Stimulated activated CD4-positive, alpha-beta T cell treated with anti-CD3 and anti-CD28 coated beads, Interleukin-12 subunit alpha, Interleukin-12 subunit beta, amount 100 ng/mL, for 4 hours (primary cell): ENCODE data around the gene ARHGAP26.
"Not testable (repeated sequence)": the region's sequence is repeated elsewhere in the genome, so short reads cannot be mapped to it uniquely, and the experiment has no call there.

Experiments
- DNase-seq: peaks from one replicate; pipeline ENCODE4 v3.0.0-alpha.2; 2020

Gene ARHGAP26

DNA sequence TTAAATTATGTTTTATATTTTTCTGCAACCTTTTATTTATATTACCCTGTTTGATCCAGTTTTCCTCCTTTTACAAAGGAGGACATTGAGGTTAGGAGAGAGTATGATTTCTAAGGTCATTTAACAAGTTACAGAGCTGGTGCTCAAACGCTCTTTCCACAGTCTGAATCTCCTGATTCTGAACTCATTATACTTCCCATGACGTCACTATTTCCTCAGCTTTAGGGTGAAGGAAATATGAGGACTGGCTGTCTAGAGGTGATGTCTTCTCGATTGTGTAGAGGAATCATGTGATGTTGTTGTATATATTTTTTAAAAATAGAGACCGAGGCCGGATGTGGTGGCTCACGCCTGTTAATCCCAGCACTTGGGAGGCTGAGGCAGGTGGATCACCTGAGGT lies 140.0 kb downstream of the ARHGAP26 start:
- no peak for DNase-seq

- no peak for DNase-seq
Measured at GRCh38 chr5:142911170-142911569, 141.0 kb downstream of the ARHGAP26 start.

GRCh38 chr5:142911775-142912174 lies 141.6 kb downstream of the ARHGAP26 start:
- no peak for DNase-seq

- no peak for DNase-seq
Measured at GRCh38 chr5:142913728-142914338, 143.7 kb downstream of the ARHGAP26 start.

GRCh38 chr5:142915038-142915437 lies 144.9 kb downstream of the ARHGAP26 start:
- DNase-seq = no peak

DNA sequence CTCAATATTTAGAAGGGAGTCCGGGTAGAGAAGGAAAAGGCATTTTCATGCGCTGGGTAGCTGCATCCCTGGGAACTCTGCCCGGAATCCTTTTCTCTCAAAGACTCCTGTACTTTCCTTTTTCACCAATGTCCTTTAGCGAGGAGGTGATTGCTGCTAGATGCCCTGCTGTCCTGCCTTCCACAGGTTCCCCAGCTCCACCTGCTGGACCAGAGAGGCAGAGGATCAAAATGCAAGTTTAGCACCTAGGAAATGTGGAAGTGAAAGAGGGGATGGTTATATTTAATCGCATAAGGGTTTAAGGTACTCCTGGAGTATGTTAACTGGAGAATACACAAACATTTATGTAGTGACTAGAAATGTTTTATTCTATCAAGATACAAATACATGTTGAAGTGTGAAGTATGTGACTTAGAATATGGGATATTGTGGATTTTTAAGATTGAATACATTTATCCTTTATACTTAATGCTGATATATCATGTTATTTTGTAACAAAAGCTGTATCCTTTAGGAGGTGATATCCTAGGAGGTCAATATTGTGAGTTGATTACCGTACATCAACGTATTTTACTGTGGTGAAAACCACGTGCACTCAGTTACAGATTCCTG lies 145.7 kb downstream of the ARHGAP26 start:
- no peak for DNase-seq

GRCh38 chr5:142918959-142919635 lies 148.9 kb downstream of the ARHGAP26 start:
- DNase-seq = no peak

GRCh38 chr5:142920849-142921612 lies 150.9 kb downstream of the ARHGAP26 start:
- no peak for DNase-seq

GRCh38 chr5:142922223-142922952 lies 152.2 kb downstream of the ARHGAP26 start:
- no peak for DNase-seq

GRCh38 chr5:142924135-142924883 lies 154.1 kb downstream of the ARHGAP26 start:
- DNase-seq = no peak

- no peak for DNase-seq
Measured at GRCh38 chr5:142925795-142926194, 155.6 kb downstream of the ARHGAP26 start.

DNA sequence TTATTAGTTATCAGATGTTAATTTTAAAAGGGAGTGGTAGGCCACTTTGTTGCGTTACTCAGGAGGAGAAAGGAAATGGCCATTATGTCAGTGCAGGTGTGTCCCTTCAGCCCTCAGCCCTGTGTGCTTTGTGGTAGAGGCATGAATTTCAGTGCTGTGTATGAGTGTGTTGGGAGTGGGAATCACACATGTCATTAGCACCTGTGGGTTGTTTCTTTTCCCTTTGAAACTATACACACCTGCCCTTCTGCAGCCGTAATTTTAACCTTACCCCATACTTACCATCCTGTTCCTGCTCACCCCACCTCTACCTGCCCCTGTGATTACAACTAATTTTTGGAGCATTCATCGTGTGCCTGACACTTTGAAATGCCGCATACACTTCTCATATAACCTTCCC lies 156.4 kb downstream of the ARHGAP26 start:
- DNase-seq = no peak

DNA sequence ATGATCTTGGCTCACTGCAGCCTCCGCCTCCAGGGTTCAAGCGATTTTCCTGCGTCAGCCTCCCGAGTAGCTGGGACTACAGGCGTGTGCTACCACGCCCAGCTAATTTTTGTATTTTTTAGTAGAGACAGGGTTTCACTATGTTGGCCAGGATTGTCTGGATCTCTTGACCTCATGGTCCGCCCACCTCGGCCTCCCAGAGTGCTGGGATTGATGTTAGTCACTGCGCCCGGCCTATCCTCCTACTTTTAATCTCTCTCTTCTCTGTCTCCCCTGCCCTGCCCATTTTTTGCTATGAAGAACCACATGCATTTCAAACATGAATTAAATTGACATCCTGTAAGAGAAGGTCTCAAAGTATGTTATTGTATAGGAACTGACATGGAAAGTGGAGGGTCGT lies 158.8 kb downstream of the ARHGAP26 start:
- DNase-seq = not testable (repeated sequence)

- DNase-seq = no peak
Measured at GRCh38 chr5:142929587-142929986, 159.4 kb downstream of the ARHGAP26 start.

DNA sequence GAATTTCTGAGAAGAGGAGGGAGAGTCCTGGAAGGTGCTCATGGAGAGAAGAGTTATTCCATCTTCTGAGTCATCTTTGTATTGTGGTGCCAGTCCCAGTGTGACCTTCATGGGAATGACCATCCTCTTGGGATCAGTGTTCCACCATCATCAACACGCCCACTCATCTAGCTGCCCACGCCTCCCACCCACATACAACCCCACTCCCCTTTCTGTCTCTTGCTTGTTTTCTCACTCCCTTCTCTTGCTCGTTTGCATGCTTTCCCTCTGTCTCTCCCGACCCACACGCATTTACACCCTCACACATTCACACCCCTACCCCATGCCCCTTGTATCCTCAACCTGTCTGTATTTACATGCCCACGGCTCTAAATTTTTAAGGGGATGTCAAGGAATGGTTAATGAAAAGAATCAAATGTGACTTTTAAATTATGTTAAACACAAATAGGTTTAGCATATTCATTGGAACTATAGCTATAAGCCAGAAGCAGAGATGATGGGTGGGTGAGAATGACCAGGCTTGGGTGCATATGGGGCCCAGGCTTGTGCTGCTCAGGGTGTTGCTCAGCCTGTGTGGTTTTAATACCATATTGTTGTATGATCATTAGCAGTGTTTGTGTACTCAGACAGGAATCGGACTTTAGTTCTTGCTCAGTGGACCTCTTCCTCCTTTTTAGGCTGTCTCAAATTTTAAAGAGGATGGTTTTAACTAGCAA lies 160.4 kb downstream of the ARHGAP26 start:
- no peak for DNase-seq

DNA sequence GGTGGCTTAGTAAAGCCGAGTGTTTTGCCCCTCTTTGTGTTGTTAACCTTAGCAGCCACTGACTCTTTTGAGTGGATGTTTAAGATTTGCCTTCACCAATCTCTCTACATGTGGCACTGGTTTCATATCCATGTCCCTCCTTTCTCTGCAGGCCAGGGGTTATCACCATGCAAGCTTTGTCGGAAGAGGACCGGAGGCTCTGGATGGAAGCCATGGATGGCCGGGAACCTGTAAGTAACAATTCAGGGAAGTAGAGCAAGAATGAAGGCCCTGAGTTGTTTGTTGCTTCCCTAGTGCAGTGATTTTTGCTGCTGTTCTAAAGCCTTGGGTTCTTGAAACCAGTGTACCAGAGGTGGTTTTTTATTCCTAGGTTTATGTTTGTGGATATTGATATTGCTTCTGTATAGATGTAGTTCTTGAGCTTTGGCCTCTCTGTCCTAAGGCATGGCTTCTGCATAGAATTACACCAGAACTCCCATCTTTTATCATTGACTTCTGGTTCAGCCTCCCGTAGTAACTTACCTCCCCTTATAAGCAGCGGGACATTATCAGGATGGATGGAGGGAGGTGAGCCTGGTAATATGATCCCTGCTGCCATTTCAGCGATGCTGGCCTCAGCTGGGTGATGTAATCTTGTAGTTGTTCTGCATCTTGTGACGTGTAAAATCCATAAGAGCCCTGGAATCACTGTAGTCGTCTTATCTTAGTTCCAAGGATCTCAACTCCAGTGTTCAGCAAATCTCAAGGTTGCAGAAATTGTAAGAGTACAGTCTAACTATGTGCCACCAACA lies 161.9 kb downstream of the ARHGAP26 start:
- no peak for DNase-seq

- no peak for DNase-seq
Measured at GRCh38 chr5:142934051-142934762, 164.0 kb downstream of the ARHGAP26 start.

DNA sequence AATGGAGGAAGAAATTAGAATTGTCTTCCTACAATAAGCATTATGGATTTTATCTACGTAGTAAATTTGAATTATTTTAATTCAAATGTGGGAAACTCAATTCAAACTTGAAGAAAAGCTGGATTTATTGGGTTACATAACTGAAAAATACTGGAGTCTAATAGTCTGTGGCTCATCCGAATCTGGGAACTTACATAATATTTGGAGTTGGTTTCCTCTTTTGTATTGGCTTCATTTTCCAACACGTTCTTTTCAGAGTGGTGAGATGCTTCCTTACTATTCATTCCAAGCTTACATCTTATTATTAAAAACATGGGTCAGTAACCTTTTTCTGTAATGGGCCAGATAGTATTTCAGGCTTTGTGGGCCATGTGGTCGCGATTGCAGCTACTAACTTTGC lies 164.8 kb downstream of the ARHGAP26 start:
- no peak for DNase-seq

- no peak for DNase-seq
Measured at GRCh38 chr5:142937374-142937773, 167.2 kb downstream of the ARHGAP26 start.
